ENCODE results near the gene CTDSP1.

CTDSP1 gene

DNA sequence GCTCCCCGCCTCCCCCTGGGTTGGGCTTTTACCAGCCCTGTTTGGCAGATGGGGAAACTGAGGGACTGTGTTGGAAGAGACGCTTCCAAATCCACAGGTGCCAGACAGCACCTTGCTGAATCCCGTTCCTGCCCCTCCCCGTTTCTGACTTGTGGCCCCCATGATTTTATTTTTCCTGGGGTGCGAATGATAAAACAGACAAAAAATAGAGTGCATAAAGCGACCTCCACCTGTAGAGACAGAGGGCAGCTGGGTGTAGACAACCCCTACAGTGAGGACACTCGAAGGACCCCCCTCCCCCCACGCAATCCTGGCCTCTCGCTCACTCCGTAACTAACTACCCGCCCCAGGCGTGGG is 2.2 kb upstream of the CTDSP1 start:
- H3K36me3 Mint-ChIP-seq (ENCODE audit: insufficient read depth): peaks cover 40% of the 10 kb centered on the region
- DNase-seq (ENCODE audit: low spot score in 2 of 2) (no peak), ATAC-seq (replicated peaks; ENCODE audit: extremely low read depth, poor library complexity, severe bottlenecking) (no peak)
- H3K27ac Mint-ChIP-seq (ENCODE audit: low read depth): peak overlapping the region; percentile 94
- no peaks in the 10 kb centered on the region for H3K9me3 Mint-ChIP-seq
- peaks cover 65% of the 10 kb centered on the region for H3K4me1 Mint-ChIP-seq
- H3K4me3 Mint-ChIP-seq: peak overlapping the region; percentile 92
- no peaks in the 10 kb centered on the region for H3K27me3 Mint-ChIP-seq

DNA sequence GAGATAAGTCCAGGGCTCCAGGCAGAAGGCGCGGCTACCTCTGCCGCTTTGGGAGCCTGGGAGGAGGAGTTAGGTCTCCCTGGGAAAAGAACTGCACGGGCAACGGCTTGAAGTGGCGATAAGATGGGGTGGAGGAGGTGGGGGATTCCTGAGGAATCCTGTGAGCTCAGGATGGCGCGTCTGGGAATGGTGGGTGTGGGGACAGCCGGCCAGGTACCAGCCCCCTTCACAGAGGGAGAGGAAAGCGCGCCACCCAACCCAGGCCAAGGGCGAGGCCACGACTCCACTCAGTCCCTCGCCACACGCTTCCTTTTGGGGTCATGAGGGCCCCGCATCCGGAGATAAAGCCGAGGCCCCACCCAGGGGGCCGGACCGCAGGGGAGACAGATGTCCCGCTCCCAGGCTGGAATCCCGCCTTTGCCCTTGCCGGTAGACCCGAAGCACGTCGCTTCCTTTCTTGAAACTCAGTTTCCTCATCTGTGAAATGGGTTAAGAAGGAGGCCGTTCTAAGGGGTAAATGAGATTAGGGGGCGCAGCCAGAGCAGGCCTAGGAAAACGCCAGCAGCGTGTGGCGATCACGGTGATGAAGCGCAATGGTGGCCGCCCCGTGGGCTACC is 1.7 kb upstream of the CTDSP1 start:
- Mint-ChIP-seq H3K27me3 (no peaks in the 10 kb centered on the region), H3K27ac (ENCODE audit: low read depth) (peak overlapping the region; percentile 94), H3K36me3 (ENCODE audit: insufficient read depth) (peaks cover 43% of the 10 kb centered on the region), H3K9me3 (no peaks in the 10 kb centered on the region), H3K4me1 (peaks cover 62% of the 10 kb centered on the region), H3K4me3 (peak overlapping the region; percentile 92)
- ATAC-seq (replicated peaks; ENCODE audit: extremely low read depth, poor library complexity, severe bottlenecking) (no peak), DNase-seq (ENCODE audit: low spot score in 2 of 2) (peak in 1 of 2 donors; percentile 44)

DNA sequence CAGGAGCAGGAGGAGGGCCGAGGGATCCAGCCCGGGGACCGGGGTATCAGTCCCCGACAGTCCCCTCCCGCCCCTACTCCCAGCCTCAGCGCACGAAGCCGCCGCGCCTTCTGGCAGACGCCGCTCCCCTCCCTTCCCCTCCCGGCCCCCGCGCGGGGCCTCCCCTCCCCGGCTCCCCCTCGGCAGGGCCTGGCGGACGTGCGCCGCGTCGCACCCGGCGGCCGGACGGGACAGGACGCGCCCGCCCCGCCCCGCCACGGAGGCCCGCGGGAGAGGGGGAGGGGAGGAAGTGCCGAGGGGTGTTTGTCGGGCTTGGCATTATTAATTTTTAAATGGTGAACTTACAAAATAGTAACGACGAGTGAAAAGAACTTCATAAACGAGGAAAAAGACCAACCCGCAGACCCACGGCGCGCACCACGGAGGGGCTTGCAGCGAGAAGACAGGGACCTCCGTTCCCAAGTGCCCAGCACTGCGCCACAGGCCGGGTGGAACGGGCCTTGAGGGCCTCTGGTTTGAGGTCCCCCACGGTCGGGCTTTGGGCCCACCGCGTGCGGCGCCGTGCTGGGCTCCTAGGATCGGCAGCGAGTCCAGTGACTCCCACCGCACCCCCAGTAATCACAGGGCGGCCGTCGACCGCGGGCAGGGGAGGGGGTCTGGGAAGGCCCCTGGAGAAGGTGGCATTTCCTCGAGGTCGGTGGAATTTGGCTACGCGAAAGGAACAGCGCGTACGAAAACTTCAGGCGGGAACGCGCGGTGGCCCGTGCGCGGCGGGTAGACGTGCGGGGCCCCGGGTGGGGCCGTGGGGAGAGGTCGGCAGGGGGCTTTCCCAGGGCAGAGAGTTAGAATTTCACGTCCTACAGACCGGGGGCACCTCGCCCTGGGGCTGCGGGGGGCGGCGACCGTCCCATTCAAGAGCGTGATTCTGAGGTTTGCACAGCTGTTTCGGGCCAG is 954 bp upstream of the CTDSP1 start:
- Mint-ChIP-seq H3K4me3 (peak overlapping the region; percentile 92), H3K27ac (ENCODE audit: low read depth) (peak overlapping the region; percentile 94), H3K27me3 (no peaks in the 10 kb centered on the region), H3K9me3 (no peaks in the 10 kb centered on the region), H3K4me1 (peaks cover 62% of the 10 kb centered on the region), H3K36me3 (ENCODE audit: insufficient read depth) (peaks cover 48% of the 10 kb centered on the region)
- peak; percentile 4 for ATAC-seq (replicated peaks; ENCODE audit: extremely low read depth, poor library complexity, severe bottlenecking)
- peak; percentile 51 to 63 for DNase-seq (ENCODE audit: low spot score in 2 of 2)

DNA sequence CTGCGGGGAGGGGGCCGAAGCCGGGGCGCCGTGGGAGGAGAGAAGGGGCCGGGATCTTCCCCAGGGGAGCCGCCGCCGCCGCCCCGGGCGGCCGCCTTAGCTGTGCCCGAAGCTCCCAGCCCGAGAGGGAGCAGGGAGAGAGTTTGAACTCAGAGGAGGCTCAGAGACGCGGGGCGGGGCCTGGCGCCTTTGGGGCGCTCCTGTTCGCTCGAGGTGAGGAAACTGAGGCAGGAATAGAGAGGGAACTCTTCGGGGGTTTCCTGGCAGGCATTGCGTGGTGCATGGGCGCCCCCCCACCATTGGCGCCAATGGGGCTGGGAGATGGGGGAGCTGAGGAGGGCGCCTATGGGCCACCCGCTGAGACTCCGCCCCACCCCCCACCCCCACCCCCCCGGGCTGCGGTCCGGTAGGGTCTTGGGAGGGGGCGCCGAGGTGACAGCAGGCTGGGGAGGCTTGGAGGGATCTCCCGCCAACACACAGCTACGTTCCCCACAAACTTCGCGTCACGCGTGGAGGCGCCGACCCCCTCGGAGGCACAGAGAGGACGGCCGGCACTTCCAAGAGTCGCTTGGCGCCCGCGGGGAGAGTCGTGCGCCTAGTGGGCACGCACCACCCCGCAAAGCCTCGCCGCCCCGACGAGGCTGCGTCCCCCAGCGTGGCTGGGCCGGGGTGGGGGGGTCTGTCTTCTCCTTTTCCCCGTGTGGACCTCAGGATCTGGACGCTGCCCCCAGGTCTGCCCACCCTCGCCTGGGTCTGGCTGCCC is 680 bp downstream of the CTDSP1 start:
- no peak for DNase-seq (ENCODE audit: low spot score in 2 of 2)

DNA sequence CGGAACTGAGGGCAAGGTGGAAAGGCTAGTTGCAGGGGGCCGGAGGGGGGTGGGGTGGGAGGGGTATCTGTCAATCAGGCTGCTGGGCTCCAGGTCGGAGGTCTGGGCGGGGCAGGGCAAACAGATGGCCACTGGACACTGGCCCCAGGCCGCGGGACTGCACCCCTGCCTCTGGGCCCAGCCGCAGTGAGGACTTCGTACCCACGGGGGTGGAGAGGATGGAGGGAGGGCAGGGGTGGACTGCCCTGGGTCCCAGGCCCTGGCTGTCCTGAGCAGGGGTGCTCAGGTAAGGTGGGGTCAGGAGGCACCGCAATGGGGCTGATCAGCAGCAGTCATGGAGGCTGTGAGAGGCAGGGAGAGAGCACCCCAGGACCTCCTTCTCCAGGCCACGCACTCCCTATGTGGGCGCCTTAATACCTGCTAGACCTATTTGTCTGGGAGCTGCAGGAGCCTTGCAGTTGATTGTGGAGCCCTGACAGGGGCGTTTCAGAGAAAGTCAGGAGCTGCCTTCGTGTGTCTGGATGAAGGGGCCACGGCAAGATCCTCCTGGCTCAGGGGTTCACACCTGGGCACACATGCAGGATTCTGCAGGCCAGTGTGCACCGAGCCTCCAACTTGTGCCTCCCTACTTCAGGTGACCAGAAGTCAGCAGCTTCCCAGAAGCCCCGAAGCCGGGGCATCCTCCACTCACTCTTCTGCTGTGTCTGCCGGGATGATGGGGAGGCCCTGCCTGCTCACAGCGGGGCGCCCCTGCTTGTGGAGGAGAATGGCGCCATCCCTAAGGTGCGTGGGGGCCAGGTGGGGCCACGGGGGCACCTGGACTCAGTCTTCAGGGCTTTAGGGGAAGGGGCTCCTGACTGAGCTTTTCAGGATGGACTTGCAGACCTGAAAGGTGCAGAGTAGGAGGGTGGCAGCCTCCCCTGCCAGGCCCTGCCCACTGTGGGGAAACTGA is 1.5 kb downstream of the CTDSP1 start:
- H3K9me3 Mint-ChIP-seq: no peaks in the 10 kb centered on the region
- peaks cover 57% of the 10 kb centered on the region for H3K36me3 Mint-ChIP-seq (ENCODE audit: insufficient read depth)
- peaks cover 64% of the 10 kb centered on the region for H3K4me1 Mint-ChIP-seq
- peak overlapping the region; percentile 92 for H3K4me3 Mint-ChIP-seq
- no peak overlapping the region for H3K27ac Mint-ChIP-seq (ENCODE audit: low read depth)
- DNase-seq (ENCODE audit: low spot score in 2 of 2): no peak
- ATAC-seq (replicated peaks; ENCODE audit: extremely low read depth, poor library complexity, severe bottlenecking): no peak
- H3K27me3 Mint-ChIP-seq: no peaks in the 10 kb centered on the region

More for the DNA sequence above, 680 bp downstream of the CTDSP1 start:
- Mint-ChIP-seq H3K36me3 (ENCODE audit: insufficient read depth) (peaks cover 52% of the 10 kb centered on the region), H3K4me3 (peak overlapping the region; percentile 92), H3K9me3 (no peaks in the 10 kb centered on the region), H3K27ac (ENCODE audit: low read depth) (peak overlapping the region; percentile 94), H3K27me3 (no peaks in the 10 kb centered on the region), H3K4me1 (peaks cover 63% of the 10 kb centered on the region)
- no peak for ATAC-seq (replicated peaks; ENCODE audit: extremely low read depth, poor library complexity, severe bottlenecking)

DNA sequence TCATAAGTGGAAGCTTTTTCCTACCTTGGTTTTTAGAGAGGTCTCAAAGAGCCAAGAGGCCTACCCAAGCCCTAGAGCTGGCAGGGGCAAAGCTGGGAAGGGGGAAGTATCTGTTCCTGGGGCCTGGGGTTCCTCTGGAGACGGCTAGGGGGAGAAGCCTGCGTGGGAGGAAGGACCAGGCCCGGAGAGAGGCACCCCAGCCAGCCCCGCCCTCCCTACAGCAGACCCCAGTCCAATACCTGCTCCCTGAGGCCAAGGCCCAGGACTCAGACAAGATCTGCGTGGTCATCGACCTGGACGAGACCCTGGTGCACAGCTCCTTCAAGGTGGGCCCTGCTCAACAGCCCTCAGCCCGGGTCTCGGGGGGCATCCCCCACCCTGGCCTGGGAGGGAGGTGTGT is 2.2 kb downstream of the CTDSP1 start:
- ATAC-seq (replicated peaks; ENCODE audit: extremely low read depth, poor library complexity, severe bottlenecking): no peak
- DNase-seq (ENCODE audit: low spot score in 2 of 2): no peak
- Mint-ChIP-seq H3K4me1 (peaks cover 61% of the 10 kb centered on the region), H3K36me3 (ENCODE audit: insufficient read depth) (peaks cover 56% of the 10 kb centered on the region), H3K27me3 (no peaks in the 10 kb centered on the region), H3K27ac (ENCODE audit: low read depth) (no peak overlapping the region), H3K4me3 (peak overlapping the region; percentile 92), H3K9me3 (no peaks in the 10 kb centered on the region)

DNA sequence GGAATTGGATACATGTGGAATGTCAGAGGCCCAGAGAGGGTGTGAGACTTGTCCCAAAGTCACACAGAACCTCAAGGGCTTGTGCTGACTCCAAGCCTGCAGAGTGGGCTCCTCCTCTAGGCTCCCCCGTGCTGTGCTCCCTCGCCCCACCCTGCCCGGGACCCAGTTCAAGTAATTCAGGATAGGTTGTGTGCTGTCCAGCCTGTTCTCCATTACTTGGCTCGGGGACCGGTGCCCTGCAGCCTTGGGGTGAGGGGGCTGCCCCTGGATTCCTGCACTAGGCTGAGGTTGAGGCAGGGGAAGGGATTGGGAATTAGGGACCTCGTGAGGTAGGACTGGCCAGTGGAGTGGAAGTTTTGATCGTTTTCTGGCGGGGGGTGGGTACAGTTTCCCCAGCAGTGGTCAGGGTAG is 2.8 kb downstream of the CTDSP1 start:
- peak overlapping the region; percentile 92 for H3K4me3 Mint-ChIP-seq
- H3K36me3 Mint-ChIP-seq (ENCODE audit: insufficient read depth): peaks cover 56% of the 10 kb centered on the region
- H3K27ac Mint-ChIP-seq (ENCODE audit: low read depth): no peak overlapping the region
- ATAC-seq (replicated peaks; ENCODE audit: extremely low read depth, poor library complexity, severe bottlenecking): no peak
- H3K9me3 Mint-ChIP-seq: no peaks in the 10 kb centered on the region
- DNase-seq (ENCODE audit: low spot score in 2 of 2): no peak
- peaks cover 61% of the 10 kb centered on the region for H3K4me1 Mint-ChIP-seq
- H3K27me3 Mint-ChIP-seq: no peaks in the 10 kb centered on the region

DNA sequence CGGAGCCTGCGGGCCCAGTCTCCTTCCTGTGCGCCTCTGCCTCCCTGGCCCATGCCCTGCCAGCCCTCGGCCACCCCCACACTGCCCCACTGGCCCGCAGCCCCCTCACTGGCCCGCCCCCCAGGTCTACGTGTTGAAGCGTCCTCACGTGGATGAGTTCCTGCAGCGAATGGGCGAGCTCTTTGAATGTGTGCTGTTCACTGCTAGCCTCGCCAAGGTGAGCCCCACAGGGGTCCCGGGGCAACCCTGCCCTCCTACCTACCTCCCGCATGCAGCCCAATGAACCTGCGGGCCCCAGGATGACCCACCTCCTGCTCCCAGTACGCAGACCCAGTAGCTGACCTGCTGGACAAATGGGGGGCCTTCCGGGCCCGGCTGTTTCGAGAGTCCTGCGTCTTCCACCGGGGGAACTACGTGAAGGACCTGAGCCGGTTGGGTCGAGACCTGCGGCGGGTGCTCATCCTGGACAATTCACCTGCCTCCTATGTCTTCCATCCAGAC is 3.3 kb downstream of the CTDSP1 start:
- H3K4me1 Mint-ChIP-seq: peaks cover 61% of the 10 kb centered on the region
- H3K36me3 Mint-ChIP-seq (ENCODE audit: insufficient read depth): peaks cover 51% of the 10 kb centered on the region
- H3K27ac Mint-ChIP-seq (ENCODE audit: low read depth): no peak overlapping the region
- DNase-seq (ENCODE audit: low spot score in 2 of 2): no peak
- no peaks in the 10 kb centered on the region for H3K9me3 Mint-ChIP-seq
- peak overlapping the region; percentile 42 for H3K4me3 Mint-ChIP-seq
- ATAC-seq (replicated peaks; ENCODE audit: extremely low read depth, poor library complexity, severe bottlenecking): no peak
- H3K27me3 Mint-ChIP-seq: no peaks in the 10 kb centered on the region

DNA sequence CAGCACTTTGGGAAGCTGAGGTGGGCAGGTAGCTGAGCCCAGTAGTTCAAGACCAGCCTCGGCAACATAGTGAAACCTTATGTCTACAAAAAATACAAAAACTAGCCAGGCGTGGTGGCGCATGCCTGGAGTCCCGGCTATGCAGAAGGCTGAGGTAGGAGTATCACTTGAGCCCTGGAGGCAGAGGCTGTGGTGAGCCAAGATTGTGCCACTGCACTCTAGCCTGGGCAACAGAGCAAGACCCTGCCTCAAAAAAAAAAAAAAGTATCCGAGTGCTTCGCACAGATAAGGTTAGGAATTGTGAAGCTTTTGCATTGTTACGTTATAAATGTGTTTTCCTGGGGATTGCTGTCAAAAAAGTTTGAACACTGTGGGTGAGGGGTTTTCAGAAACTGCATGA is 4.1 kb downstream of the CTDSP1 start:
- Mint-ChIP-seq H3K27me3 (no peaks in the 10 kb centered on the region), H3K4me3 (peak overlapping the region; percentile 42), H3K36me3 (ENCODE audit: insufficient read depth) (peaks cover 47% of the 10 kb centered on the region), H3K9me3 (no peaks in the 10 kb centered on the region), H3K4me1 (peaks cover 66% of the 10 kb centered on the region), H3K27ac (ENCODE audit: low read depth) (no peak overlapping the region)
- ATAC-seq (replicated peaks; ENCODE audit: extremely low read depth, poor library complexity, severe bottlenecking) (no peak), DNase-seq (ENCODE audit: low spot score in 2 of 2) (no peak)

DNA sequence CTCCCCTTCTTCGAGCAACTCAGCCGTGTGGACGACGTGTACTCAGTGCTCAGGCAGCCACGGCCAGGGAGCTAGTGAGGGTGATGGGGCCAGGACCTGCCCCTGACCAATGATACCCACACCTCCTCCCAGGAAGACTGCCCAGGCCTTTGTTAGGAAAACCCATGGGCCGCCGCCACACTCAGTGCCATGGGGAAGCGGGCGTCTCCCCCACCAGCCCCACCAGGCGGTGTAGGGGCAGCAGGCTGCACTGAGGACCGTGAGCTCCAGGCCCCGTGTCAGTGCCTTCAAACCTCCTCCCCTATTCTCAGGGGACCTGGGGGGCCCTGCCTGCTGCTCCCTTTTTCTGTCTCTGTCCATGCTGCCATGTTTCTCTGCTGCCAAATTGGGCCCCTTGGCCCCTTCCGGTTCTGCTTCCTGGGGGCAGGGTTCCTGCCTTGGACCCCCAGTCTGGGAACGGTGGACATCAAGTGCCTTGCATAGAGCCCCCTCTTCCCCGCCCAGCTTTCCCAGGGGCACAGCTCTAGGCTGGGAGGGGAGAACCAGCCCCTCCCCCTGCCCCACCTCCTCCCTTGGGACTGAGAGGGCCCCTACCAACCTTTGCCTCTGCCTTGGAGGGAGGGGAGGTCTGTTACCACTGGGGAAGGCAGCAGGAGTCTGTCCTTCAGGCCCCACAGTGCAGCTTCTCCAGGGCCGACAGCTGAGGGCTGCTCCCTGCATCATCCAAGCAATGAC is 4.8 kb downstream of the CTDSP1 start:
- peak overlapping the region; percentile 82 for H3K27ac Mint-ChIP-seq (ENCODE audit: low read depth)
- DNase-seq (ENCODE audit: low spot score in 2 of 2) (no peak), ATAC-seq (replicated peaks; ENCODE audit: extremely low read depth, poor library complexity, severe bottlenecking) (no peak)
- H3K4me3 Mint-ChIP-seq: peak overlapping the region; percentile 81
- no peaks in the 10 kb centered on the region for H3K27me3 Mint-ChIP-seq
- H3K36me3 Mint-ChIP-seq (ENCODE audit: insufficient read depth): peaks cover 43% of the 10 kb centered on the region
- H3K9me3 Mint-ChIP-seq: no peaks in the 10 kb centered on the region
- H3K4me1 Mint-ChIP-seq: peaks cover 66% of the 10 kb centered on the region

DNA sequence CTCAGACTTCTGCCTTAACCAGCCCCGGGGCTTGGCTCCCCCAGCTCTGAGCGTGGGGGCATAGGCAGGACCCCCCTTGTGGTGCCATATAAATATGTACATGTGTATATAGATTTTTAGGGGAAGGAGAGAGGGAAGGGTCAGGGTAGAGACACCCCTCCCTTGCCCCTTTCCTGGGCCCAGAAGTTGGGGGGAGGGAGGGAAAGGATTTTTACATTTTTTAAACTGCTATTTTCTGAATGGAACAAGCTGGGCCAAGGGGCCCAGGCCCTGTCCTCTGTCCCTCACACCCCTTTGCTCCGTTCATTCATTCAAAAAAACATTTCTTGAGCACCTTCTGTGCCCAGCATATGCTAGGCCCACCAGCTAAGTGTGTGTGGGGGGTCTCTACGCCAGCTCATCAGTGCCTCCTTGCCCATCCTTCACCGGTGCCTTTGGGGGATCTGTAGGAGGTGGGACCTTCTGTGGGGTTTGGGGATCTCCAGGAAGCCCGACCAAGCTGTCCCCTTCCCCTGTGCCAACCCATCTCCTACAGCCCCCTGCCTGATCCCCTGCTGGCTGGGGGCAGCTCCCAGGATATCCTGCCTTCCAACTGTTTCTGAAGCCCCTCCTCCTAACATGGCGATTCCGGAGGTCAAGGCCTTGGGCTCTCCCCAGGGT is 5.5 kb downstream of the CTDSP1 start:
- H3K27me3 Mint-ChIP-seq: no peaks in the 10 kb centered on the region
- peaks cover 66% of the 10 kb centered on the region for H3K4me1 Mint-ChIP-seq
- H3K9me3 Mint-ChIP-seq: no peaks in the 10 kb centered on the region
- DNase-seq (ENCODE audit: low spot score in 2 of 2) (no peak), ATAC-seq (replicated peaks; ENCODE audit: extremely low read depth, poor library complexity, severe bottlenecking) (no peak)
- peak overlapping the region; percentile 82 for H3K27ac Mint-ChIP-seq (ENCODE audit: low read depth)
- H3K36me3 Mint-ChIP-seq (ENCODE audit: insufficient read depth): peaks cover 39% of the 10 kb centered on the region
- H3K4me3 Mint-ChIP-seq: peak overlapping the region; percentile 81
